ENCODE data around the gene METTL24. TPM values are rescaled to one million over a fixed set of nuclear protein-coding genes. Genes with fewer than 3 reads are reported as not detected.

METTL24 gene
- total and polyA plus RNA-seq, 2 of the 8 experiments (the other 6 are each of a cell fraction or from before 2014, with no cell fraction given), result 0.30 to 0.39 TPM

DNA sequence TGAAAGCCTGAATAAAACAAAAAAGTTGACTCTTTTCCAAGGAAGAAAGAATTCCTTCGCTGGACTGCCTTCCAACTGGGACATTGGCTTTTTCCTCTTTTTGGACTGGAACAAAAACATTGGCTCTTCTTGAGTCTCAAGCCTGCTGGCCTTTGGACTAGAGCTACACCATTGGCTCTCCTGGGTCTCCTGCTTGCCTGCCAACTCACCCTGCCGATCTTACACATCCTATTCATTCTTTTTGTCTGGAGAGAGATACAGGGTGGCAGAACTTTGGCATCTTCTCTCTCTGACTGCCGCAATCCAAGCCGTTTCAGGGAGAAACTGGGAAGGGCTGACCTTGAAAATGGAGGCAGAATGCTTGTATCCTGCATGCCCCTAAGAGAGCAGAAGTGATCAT is 37.1 kb upstream of the METTL24 start:
- Histone ChIP-seq H3K14ac (ENCODE audit: insufficient read length) (no peak overlapping the region), H3K9ac (replicated peaks in 1 of 4; ENCODE audit: extremely low read depth in 1 of 4, low read depth in 3 of 4, low read length in 3 of 4) (no peak overlapping the region), H2BK5ac (ENCODE audit: low read depth, low read length) (no peak overlapping the region), H3K79me2 (ENCODE audit: control insufficient read depth in 1 of 2, insufficient read depth in 2 of 2, low read length in 2 of 2) (no peaks in the 10 kb centered on the region), H2BK15ac (ENCODE audit: low read length) (no peak overlapping the region), H2AK5ac (ENCODE audit: low read depth, low read length) (no peak overlapping the region), H4K20me1 (replicated peaks in 1 of 2; ENCODE audit: control insufficient read depth in 1 of 2, insufficient read depth in 2 of 2, low read length in 2 of 2) (no peaks in the 10 kb centered on the region), H3K27me3 (replicated peaks in 1 of 4; ENCODE audit: control insufficient read depth in 3 of 4, extremely low read depth in 1 of 4, insufficient read depth in 3 of 4, low read length in 3 of 4) (no peaks in the 10 kb centered on the region), H2BK12ac (ENCODE audit: low read depth, low read length) (no peak overlapping the region), H3K4me2 (ENCODE audit: insufficient read depth in 1 of 2, low read depth in 2 of 2, low read length in 2 of 2) (no peak overlapping the region), H3K27ac (ENCODE audit: low read depth, low read length) (no peak overlapping the region), H3K9me3 (ENCODE audit: insufficient read depth in 2 of 2, low read depth in 1 of 2, low read length in 1 of 2) (no peaks in the 10 kb centered on the region), H3K79me1 (ENCODE audit: low read depth, low read length) (no peaks in the 10 kb centered on the region; the same call in 1 of the 2 replicates), H4K5ac (ENCODE audit: insufficient read length, low read depth, low read length) (no peak overlapping the region), H3K23me2 (ENCODE audit: low read depth, low read length) (no peaks in the 10 kb centered on the region), H3K23ac (ENCODE audit: insufficient read length) (no peak overlapping the region), H2BK20ac (ENCODE audit: low read length) (no peak overlapping the region), H4K8ac (ENCODE audit: extremely low read depth, insufficient read depth, low read length) (no peak overlapping the region), H3K56ac (replicated peaks; ENCODE audit: insufficient read length, low read depth, low read length) (no peak overlapping the region), H2BK120ac (replicated peaks; ENCODE audit: low read depth, low read length) (no peak overlapping the region), H3K36me3 (ENCODE audit: control insufficient read depth in 2 of 4, insufficient read depth in 4 of 4, low read length in 3 of 4) (no peaks in the 10 kb centered on the region), H3K18ac (ENCODE audit: extremely low read depth, low read length) (no peak overlapping the region), H3K4me3 (ENCODE audit: extremely low read depth in 1 of 4, insufficient read depth in 2 of 4, low read depth in 3 of 4, low read length in 4 of 4) (no peak overlapping the region), H3K4me1 (replicated peaks in 1 of 4; ENCODE audit: control insufficient read depth in 3 of 4, insufficient read depth in 4 of 4, low read length in 3 of 4) (no peaks in the 10 kb centered on the region), H2AFZ (ENCODE audit: low read length) (no peak overlapping the region), H3K4ac (replicated peaks; ENCODE audit: insufficient read length, low read depth, low read length) (no peak overlapping the region), H4K91ac (replicated peaks; ENCODE audit: insufficient read length, low read length) (no peak overlapping the region)
- TF ChIP-seq TAF1 (IDR thresholded peaks at IDR 0.05; ENCODE audit: low read depth, low read length), result no peak
- TF ChIP-seq BCL11A (IDR thresholded peaks at IDR 0.05; ENCODE audit: low read depth in 2 of 2, low read length in 2 of 2), result no peak
- no peak for TF ChIP-seq YY1 (IDR thresholded peaks at IDR 0.05; ENCODE audit: low read depth, low read length)
- no peak for TF ChIP-seq BACH1 (IDR thresholded peaks at IDR 0.05; ENCODE audit: low read length)
- TF ChIP-seq, protein P1, sequence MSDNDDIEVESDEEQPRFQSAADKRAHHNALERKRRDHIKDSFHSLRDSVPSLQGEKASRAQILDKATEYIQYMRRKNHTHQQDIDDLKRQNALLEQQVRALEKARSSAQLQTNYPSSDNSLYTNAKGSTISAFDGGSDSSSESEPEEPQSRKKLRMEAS (IDR thresholded peaks at IDR 0.05), result no peak
- TF ChIP-seq SRF (IDR thresholded peaks at IDR 0.05; ENCODE audit: low read depth, low read length), result no peak
- TF ChIP-seq, protein P2, sequence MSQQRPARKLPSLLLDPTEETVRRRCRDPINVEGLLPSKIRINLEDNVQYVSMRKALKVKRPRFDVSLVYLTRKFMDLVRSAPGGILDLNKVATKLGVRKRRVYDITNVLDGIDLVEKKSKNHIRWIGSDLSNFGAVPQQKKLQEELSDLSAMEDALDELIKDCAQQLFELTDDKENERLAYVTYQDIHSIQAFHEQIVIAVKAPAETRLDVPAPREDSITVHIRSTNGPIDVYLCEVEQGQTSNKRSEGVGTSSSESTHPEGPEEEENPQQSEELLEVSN (IDR thresholded peaks at IDR 0.05), result no peak
- 81% methylated on average over 4 of the region's 4 CpGs; no CpG with 5 or more reads in 1 of the 2 experiments for WGBS, 2 experiments (ENCODE audit: extremely low coverage in 1 of 2, insufficient coverage in 1 of 2, insufficient read length in 1 of 2, insufficient replicate concordance in 2 of 2, low coverage in 1 of 2, low lambda C conversion rate in 2 of 2, missing lambda C conversion rate in 1 of 2)
- no peak for DNase-seq (ENCODE audit: low read depth in 1 of 2, low spot score in 2 of 2)
- ChIA-PET CTCF (ENCODE audit: partially characterized antibody) (no interaction called here), POLR2A (ENCODE audit: partially characterized antibody) (no interaction called here)
- no peak for FAIRE-seq
